ENCODE data around the gene PCYT2. TPM values are rescaled to one million over a fixed set of nuclear protein-coding genes. Genes with fewer than 3 reads are reported as not detected.

Gene PCYT2
- total RNA-seq, 1 donor from 2014 or later, result 29.5 TPM

DNA sequence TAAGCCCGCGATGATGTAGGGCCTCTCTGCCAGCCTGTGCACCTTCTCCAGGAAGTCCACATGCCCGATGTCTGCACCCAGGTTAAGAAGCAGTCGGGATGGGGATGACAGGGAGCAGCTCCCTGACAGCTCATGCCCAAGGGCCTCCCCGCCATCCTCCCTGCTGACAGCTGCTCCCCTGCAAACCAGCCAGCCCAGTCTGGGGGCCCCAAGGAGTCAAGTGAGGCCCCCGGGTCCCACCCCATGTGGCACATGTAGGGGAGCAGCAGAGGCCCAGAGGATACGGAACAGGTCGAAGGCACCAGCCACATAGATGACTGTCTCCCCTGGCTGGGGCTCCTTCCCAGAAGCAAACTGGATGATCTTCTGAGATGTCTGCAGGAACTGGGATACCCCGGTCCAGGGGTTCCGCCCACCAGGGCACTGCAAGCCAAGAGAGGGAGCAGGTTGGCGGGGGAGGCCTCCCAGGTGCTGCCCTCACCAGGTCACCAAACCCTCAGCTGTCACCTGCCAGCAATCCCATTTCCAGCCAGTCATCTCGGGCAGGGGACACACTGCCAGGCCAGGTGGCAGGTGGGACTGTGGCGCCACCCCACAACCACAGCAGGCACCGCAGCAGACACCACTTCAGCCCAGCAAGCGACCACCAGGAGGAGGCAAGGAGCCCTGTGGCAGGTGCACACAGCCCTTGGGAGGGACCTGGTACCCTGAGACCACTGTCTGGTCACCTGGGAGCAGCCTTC, 4.6 kb downstream of the PCYT2 start:
- DNase-seq (no peak), ATAC-seq (ENCODE audit: poor library complexity) (no peak)
- intact Hi-C loops (cut with DNase I), result no loop called here

GRCh38 chr17:81905993-81906392, 5.2 kb downstream of the PCYT2 start:
- ATAC-seq (ENCODE audit: poor library complexity), result no peak

DNA sequence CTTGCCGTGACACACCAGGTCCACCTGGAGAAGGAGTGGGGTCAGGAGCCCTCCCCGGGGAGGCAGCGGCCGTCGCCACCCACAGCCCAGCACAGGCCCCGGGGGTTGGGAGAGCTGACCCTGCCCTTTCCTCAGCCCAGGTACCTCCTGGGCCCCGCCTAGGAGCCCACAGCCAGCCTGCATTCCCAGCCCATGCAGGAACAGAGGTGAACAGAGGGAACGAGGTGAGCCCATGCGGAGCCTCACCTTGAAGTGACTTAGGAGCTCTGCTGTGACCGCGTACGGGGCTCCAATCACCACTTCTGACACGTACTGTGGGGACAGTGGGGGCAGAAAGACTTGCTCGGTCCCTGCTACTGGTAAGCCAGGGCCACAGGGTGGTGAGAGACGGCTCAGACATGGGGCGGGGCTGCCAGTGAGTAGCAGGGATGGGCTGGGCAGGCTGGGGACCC, 5.7 kb downstream of the PCYT2 start:
- DNase-seq (no peak), ATAC-seq (ENCODE audit: poor library complexity) (no peak)
- intact Hi-C loops (cut with DNase I), result no loop called here

More at GRCh38 chr17:81905993-81906392, 5.2 kb downstream of the PCYT2 start:
- DNase-seq, result no peak
- intact Hi-C loops (cut with DNase I), result no loop called here

GRCh38 chr17:81904600-81905423, 6.4 kb downstream of the PCYT2 start:
- DNase-seq (no peak), ATAC-seq (ENCODE audit: poor library complexity) (no peak)
- intact Hi-C loops (cut with DNase I), result no loop called here

DNA sequence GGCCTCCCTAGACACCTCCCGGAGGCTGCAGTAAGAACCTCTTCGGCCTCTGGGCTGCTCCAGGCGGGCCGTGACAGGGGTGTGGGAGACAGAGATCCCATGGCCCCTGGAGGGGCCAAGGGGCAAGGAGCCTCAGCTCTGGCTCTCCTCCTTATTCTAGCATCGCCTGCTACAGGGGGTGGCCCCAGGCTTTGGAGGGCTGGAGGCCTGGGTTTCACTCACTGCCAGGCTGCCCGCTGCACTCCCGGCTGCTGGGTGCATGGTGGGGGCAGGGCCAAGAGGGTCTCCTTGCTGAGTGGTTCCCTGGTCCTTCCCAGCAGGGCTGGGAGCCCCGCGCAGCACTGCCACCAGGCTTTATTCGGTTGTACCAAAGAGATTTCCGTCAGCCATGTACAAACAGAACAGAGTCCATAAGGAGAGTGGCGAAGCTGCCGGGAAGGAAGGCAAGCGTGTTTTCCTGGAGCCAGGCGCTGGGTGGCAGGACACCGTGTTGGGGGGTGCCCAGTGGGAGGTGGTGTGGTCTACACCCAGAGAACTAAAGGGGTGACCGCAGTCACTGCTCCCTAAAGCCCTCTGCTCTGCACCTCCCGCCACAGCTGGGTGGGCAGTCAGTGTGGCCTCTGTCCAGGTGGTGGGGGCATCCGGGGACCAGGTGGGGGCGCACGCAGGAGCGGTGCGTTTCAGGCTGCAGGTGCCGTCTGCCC, 7.2 kb downstream of the PCYT2 start:
- no peak for ATAC-seq (ENCODE audit: poor library complexity)
- no peak for DNase-seq
- intact Hi-C loops (cut with DNase I), result no loop called here

- DNase-seq (no peak), ATAC-seq (ENCODE audit: poor library complexity) (no peak)
- intact Hi-C loops (cut with DNase I), result no loop called here
Measured at GRCh38 chr17:81903415-81903831, 7.8 kb downstream of the PCYT2 start.

DNA sequence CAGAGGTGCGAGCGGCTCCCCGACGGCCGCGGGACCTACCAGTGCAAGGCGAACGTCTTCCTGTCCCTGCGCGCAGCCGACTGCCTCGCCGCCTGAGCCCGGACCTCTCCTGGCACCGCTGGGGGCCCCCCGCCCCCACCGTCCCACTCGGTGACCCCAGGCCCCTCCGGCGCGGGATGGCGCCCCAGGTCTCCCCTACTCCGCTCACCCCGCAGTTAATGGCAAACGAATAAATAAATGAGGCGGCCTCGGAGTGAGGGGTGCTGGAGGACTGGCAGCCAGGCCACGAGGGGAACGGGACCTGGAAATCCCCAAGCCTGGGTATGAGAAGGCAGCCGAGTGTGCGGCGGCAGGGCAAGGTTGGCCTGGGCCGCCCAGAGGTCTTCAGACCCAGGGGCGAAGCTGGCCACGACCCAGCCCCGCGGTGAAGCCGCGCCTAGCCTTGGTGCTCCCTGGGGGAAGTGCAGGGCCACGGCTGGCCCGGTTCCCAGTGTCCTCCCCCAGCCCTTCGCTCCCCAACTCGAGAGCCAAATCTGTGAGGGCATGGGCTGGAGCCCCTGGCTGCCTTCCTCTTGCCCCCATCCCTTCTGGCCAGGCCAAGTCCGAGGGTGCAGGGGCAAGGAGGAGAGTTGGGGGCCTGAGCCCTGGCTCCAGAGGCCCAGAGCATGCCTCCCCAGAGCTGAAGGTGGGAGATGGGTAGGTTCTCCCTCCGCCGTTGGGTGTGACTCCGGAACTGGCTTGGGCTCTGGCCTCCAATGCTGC, 8.4 kb downstream of the PCYT2 start:
- ATAC-seq (ENCODE audit: poor library complexity) (peak; percentile 5), DNase-seq (no peak)
- intact Hi-C loops (cut with DNase I), result no loop called here

- ATAC-seq (ENCODE audit: poor library complexity) (peak; percentile 71), DNase-seq (no peak)
- intact Hi-C loops (cut with DNase I), result no loop called here
Measured at GRCh38 chr17:81902023-81902652, 9.1 kb downstream of the PCYT2 start, which contains the start of gene NPB. Gene NPB (plus strand): TSS chr17:81902238. CDS start chr17:81902278, 40 bp downstream.

DNA sequence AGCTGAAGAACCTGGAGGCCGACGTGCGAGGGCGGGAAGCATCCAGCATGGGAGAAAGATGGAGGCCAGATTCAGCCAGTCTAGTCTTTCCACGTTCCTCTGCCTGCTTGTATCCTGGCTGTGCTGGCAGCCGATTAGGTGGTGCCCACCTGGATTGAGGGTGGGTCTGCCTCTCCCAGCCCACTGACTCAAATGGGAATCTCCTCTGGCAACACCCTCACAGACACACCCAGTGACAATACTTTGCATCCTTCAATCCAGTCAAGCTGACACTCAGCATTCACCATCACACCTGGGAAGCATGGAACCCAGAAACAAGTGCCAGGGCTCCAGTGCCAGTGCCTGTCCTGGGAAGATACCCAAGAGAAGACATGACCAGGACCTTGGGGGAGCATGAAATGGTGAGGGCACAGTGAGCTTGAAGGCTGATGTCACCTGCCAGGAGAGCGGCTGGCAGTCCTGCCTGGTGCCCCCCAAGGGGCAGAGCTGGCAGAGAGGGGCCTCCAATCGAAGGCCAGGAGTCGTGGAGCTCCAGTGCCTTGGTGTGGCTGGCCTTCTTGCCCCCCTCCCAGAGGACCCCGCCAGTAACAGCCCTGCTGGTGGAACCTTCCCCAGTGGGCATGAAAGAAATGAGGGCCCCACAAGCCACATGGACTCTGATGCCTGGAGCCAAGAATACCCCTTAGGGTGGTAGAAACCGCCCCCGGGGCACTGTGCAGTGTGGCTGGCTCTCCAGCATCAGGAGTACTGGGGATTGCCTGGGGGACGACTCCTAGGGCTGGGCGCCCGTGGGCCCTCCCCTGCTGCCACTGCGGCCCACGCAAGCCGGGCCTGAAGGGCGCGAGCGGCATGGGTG, 9.8 kb downstream of the PCYT2 start:
- intact Hi-C loops (cut with DNase I), result no loop called here
- ATAC-seq (ENCODE audit: poor library complexity) (no peak), DNase-seq (no peak)

- ATAC-seq (ENCODE audit: poor library complexity) (no peak), DNase-seq (no peak)
- intact Hi-C loops (cut with DNase I), result no loop called here
Measured at GRCh38 chr17:81900181-81900820, 10.9 kb downstream of the PCYT2 start.

- intact Hi-C loops (cut with DNase I), result no loop called here
- ATAC-seq (ENCODE audit: poor library complexity) (no peak), DNase-seq (no peak)
Measured at GRCh38 chr17:81899514-81900166, 11.6 kb downstream of the PCYT2 start.

DNA sequence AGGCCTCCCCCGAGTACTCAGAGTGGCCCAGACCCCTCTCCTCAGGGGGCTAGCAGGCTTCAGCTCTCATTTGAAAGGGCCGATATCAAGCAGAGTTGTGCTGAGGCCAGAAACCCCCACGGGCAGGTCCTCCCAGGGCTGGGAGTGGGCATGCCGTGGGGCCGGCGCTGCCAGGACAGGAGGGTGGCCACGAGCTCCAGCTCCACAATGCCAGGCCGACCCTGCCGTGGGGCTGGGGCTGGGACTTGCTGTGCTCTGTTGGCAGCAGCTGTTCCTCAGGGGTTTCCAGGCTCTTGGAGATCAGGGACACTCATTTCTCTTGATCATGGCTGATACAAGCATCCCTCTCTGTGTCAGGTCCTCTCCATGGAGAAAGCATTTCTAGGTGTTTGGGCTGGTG, 12.3 kb downstream of the PCYT2 start:
- intact Hi-C loops (cut with DNase I), result no loop called here
- no peak for DNase-seq
- ATAC-seq (ENCODE audit: poor library complexity), result no peak

DNA sequence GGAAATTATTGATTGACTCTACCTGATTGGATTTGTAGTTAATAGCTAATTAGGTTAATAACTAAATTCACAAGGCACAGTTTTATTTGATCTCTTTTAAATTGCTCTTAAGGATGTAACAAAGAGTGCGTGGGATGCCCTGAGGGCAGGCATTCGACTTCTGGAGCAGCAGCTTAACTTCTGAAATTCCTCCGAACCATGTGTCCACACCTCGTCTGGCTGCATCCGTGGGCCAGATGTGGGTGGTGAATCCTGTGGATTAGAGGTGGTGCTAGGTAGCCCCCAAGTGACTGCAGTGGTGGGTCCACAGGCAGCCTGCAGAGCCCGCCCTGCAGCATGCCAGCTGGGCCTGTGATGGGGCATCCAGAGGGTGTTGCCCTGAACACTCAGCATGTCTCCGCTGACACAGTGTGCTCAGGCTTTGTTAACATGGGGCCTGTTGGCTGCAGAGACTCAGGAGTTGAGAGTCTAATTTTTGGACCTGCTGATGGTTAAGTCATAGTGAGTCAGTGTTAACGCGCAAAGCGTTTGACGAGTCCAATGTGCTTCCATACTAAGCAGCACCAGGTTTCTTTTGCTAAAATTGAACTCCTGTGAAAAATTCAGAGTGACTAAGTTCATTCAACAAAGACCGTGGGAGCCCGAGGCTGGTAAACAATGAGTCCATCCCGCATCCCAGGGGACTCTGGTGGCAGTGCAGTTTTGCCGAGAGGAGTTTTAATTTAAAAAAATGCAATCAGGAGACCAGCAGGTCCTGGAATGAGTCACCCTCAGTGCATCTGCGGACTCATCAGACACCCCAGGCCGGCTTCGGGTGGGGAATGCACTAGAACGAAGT, 13.0 kb downstream of the PCYT2 start:
- DNase-seq (no peak), ATAC-seq (ENCODE audit: poor library complexity) (no peak)
- intact Hi-C loops (cut with DNase I), result no loop called here

DNA sequence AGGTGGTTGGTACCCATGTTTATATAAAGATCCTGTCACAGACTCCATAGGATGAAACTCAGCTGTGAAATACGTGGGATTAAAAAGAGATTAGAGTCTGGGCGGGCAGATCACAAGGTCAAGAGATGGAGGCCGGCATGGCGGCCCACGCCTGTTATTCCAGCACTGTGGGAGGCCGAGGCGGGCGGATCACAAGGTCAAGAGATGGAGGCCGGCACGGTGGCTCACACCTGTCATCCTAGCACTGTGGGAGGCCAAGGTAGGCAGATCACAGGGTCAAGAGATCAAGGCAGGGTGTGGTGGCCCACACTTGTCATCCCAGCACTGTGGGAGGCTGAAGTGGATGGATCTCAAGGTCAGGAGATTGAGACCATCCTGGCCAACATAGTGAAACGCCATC, 15.8 kb downstream of the PCYT2 start:
- DNase-seq, result no peak
- intact Hi-C loops (cut with DNase I), result no loop called here
- ATAC-seq (ENCODE audit: poor library complexity), result no peak

DNA sequence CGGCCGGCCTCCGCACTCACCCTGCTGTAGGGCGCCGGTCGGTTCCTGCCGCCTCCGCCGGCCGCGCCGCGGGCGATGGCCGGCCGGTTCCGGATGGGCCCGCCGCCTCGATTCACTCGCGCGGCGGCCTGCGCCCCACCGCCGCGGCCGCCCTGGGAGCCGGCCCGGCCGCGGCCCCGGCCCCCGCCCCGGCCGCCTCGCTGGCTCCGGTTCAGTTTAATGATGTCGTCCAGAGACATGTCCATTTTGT, 20.0 kb downstream of the PCYT2 start:
- DNase-seq (no peak), ATAC-seq (ENCODE audit: poor library complexity) (no peak)
- intact Hi-C loops (cut with DNase I), result no loop called here

Data from Right ventricle myocardium superior (tissue), 1 donor.